Ishikawa (cell line): ENCODE data around the gene XG.

ENCODE experiments used
- CEBPB ChIP-seq: IDR thresholded peaks from 2 replicates; pipeline ENCODE4 v1.6.1; 2012
- CREB1 ChIP-seq: IDR thresholded peaks from 2 replicates; pipeline ENCODE4 v1.6.1; 2012; ENCODE audit warnings: low read depth
- EGR1 ChIP-seq: IDR thresholded peaks from 2 replicates; pipeline ENCODE4 v1.6.1; 2012
- EP300 ChIP-seq: IDR thresholded peaks from 2 replicates; pipeline ENCODE4 v1.6.1; 2012; ENCODE audit warnings: borderline replicate concordance
- FOXM1 ChIP-seq: IDR thresholded peaks from 2 replicates; pipeline ENCODE4 v1.6.1; 2012; ENCODE audit warnings: low read depth, borderline replicate concordance
- MAX ChIP-seq: IDR thresholded peaks from 2 replicates; pipeline ENCODE4 v1.6.1; 2012
- NFIC ChIP-seq: IDR thresholded peaks from 2 replicates; pipeline ENCODE4 v1.6.1; 2012
- RAD21 ChIP-seq: IDR thresholded peaks from 2 replicates; pipeline ENCODE4 v1.6.1; 2012; ENCODE audit warnings: low read depth
- REST ChIP-seq: IDR thresholded peaks from 2 replicates; pipeline ENCODE4 v1.6.1; 2012; ENCODE audit warnings: low read depth, mild to moderate bottlenecking
- TAF1 ChIP-seq: IDR thresholded peaks from 2 replicates; pipeline ENCODE4 v1.6.1; 2012; ENCODE audit warnings: low read depth, mild to moderate bottlenecking
- TCF12 ChIP-seq: IDR thresholded peaks from 2 replicates; pipeline ENCODE4 v1.6.1; 2012; ENCODE audit warnings: low read depth
- TEAD4 ChIP-seq: IDR thresholded peaks from 2 replicates; pipeline ENCODE4 v1.6.1; 2012
- USF1 ChIP-seq: IDR thresholded peaks from 2 replicates; pipeline ENCODE4 v1.6.1; 2012
- YY1 ChIP-seq: IDR thresholded peaks from 2 replicates; pipeline ENCODE4 v1.6.1; 2012; ENCODE audit warnings: low read depth
- ZBTB7A ChIP-seq: IDR thresholded peaks from 2 replicates; pipeline ENCODE4 v1.6.1; 2012; ENCODE audit warnings: low read depth

XG gene

GRCh38 chrX:2741386-2741785, 10.5 kb upstream of the XG start:
- TF ChIP-seq RAD21 (no peak), NFIC (no peak), TAF1 (no peak), YY1 (no peak), EP300 (no peak), CEBPB (no peak), TCF12 (no peak), TEAD4 (no peak)

- TF ChIP-seq EGR1 = no peak
- TF ChIP-seq NFIC = no peak
- no peak for TF ChIP-seq CREB1
- TF ChIP-seq YY1 = no peak
- no peak for TF ChIP-seq ZBTB7A
These were observed 3.5 kb upstream of the XG start for GRCh38 chrX:2748171-2748814.

- TF ChIP-seq CEBPB (no peak), REST (no peak), TEAD4 (no peak), ZBTB7A (no peak), EGR1 (no peak), CREB1 (no peak), NFIC (no peak), TCF12 (no peak), USF1 (no peak), MAX (no peak), YY1 (no peak), RAD21 (no peak), FOXM1 (no peak), TAF1 (no peak), EP300 (no peak)
These were observed 3.0 kb upstream of the XG start for GRCh38 chrX:2748815-2749188.

GRCh38 chrX:2751291-2751690, 549 bp upstream of the XG start:
- no peak for TF ChIP-seq REST
- TF ChIP-seq YY1 = no peak
- TF ChIP-seq MAX = no peak
- no peak for TF ChIP-seq FOXM1
- no peak for TF ChIP-seq TEAD4
- no peak for TF ChIP-seq CEBPB
- no peak for TF ChIP-seq TAF1
- TF ChIP-seq TCF12 = no peak
- no peak for TF ChIP-seq USF1
- TF ChIP-seq ZBTB7A = no peak
- TF ChIP-seq EGR1 = no peak
- no peak for TF ChIP-seq CREB1
- TF ChIP-seq NFIC = no peak
- no peak for TF ChIP-seq RAD21
- TF ChIP-seq EP300 = no peak

- TF ChIP-seq RAD21 (no peak), CEBPB (no peak), FOXM1 (no peak), CREB1 (no peak), REST (no peak), TCF12 (no peak), YY1 (no peak), EP300 (no peak), NFIC (no peak)
These were observed 4.7 kb downstream of the XG start for GRCh38 chrX:2756548-2756947.
